ENCODE data around the gene SRSF1.
"Not testable (repeated sequence)": the region's sequence is repeated elsewhere in the genome, so short reads cannot be mapped to it uniquely, and the experiment has no call there.

The SRSF1 gene

GRCh38 chr17:57982452-57983170, 24.4 kb downstream of the SRSF1 start:
- Histone ChIP-seq H3K4me3 (ENCODE audit: insufficient read depth, low read depth, low read length, poor library complexity, severe bottlenecking) (no peak overlapping the region), H3K9me3 (ENCODE audit: control insufficient read depth, low read length) (no peaks in the 10 kb centered on the region), H3K27ac (ENCODE audit: insufficient read depth, low read length, poor library complexity, severe bottlenecking) (no peak overlapping the region), H3K27me3 (replicated peaks; ENCODE audit: control insufficient read depth, insufficient read depth, low read length, poor library complexity, severe bottlenecking) (no peaks in the 10 kb centered on the region), H3K4me1 (ENCODE audit: control insufficient read depth, insufficient read depth, low read length, poor library complexity, severe bottlenecking) (peaks cover 10% of the 10 kb centered on the region), H3K36me3 (ENCODE audit: control insufficient read depth, insufficient read depth, low read length) (peaks cover 39% of the 10 kb centered on the region)
- no peak for DNase-seq

GRCh38 chr17:57980522-57980921, 26.5 kb downstream of the SRSF1 start:
- peaks cover 60% of the 10 kb centered on the region for H3K36me3 ChIP-seq (ENCODE audit: control insufficient read depth, insufficient read depth, low read length)
- peaks cover 10% of the 10 kb centered on the region for H3K4me1 ChIP-seq (ENCODE audit: control insufficient read depth, insufficient read depth, low read length, poor library complexity, severe bottlenecking)
- no peak overlapping the region for H3K27ac ChIP-seq (ENCODE audit: insufficient read depth, low read length, poor library complexity, severe bottlenecking)
- DNase-seq: no peak
- H3K4me3 ChIP-seq (ENCODE audit: insufficient read depth, low read depth, low read length, poor library complexity, severe bottlenecking): no peak overlapping the region
- no peaks in the 10 kb centered on the region for H3K27me3 ChIP-seq (replicated peaks; ENCODE audit: control insufficient read depth, insufficient read depth, low read length, poor library complexity, severe bottlenecking)
- no peaks in the 10 kb centered on the region for H3K9me3 ChIP-seq (ENCODE audit: control insufficient read depth, low read length)

- Histone ChIP-seq H3K36me3 (ENCODE audit: control insufficient read depth, insufficient read depth, low read length) (peaks cover 73% of the 10 kb centered on the region), H3K9me3 (ENCODE audit: control insufficient read depth, low read length) (no peaks in the 10 kb centered on the region), H3K4me1 (ENCODE audit: control insufficient read depth, insufficient read depth, low read length, poor library complexity, severe bottlenecking) (peaks cover 3% of the 10 kb centered on the region), H3K27me3 (replicated peaks; ENCODE audit: control insufficient read depth, insufficient read depth, low read length, poor library complexity, severe bottlenecking) (no peaks in the 10 kb centered on the region), H3K27ac (ENCODE audit: insufficient read depth, low read length, poor library complexity, severe bottlenecking) (no peak overlapping the region), H3K4me3 (ENCODE audit: insufficient read depth, low read depth, low read length, poor library complexity, severe bottlenecking) (no peak overlapping the region)
- DNase-seq: no peak
These were observed 28.0 kb downstream of the SRSF1 start for GRCh38 chr17:57979076-57979475.

GRCh38 chr17:57976594-57976993, 30.5 kb downstream of the SRSF1 start:
- H3K4me1 ChIP-seq (ENCODE audit: control insufficient read depth, insufficient read depth, low read length, poor library complexity, severe bottlenecking): no peaks in the 10 kb centered on the region
- H3K9me3 ChIP-seq (ENCODE audit: control insufficient read depth, low read length): no peaks in the 10 kb centered on the region
- no peaks in the 10 kb centered on the region for H3K27me3 ChIP-seq (replicated peaks; ENCODE audit: control insufficient read depth, insufficient read depth, low read length, poor library complexity, severe bottlenecking)
- no peak overlapping the region for H3K4me3 ChIP-seq (ENCODE audit: insufficient read depth, low read depth, low read length, poor library complexity, severe bottlenecking)
- DNase-seq: no peak
- no peak overlapping the region for H3K27ac ChIP-seq (ENCODE audit: insufficient read depth, low read length, poor library complexity, severe bottlenecking)
- peaks cover 78% of the 10 kb centered on the region for H3K36me3 ChIP-seq (ENCODE audit: control insufficient read depth, insufficient read depth, low read length)

- Histone ChIP-seq H3K4me1 (ENCODE audit: control insufficient read depth, insufficient read depth, low read length, poor library complexity, severe bottlenecking) (no peaks in the 10 kb centered on the region), H3K36me3 (ENCODE audit: control insufficient read depth, insufficient read depth, low read length) (peaks cover 73% of the 10 kb centered on the region), H3K9me3 (ENCODE audit: control insufficient read depth, low read length) (no peaks in the 10 kb centered on the region), H3K4me3 (ENCODE audit: insufficient read depth, low read depth, low read length, poor library complexity, severe bottlenecking) (no peak overlapping the region), H3K27ac (ENCODE audit: insufficient read depth, low read length, poor library complexity, severe bottlenecking) (no peak overlapping the region), H3K27me3 (replicated peaks; ENCODE audit: control insufficient read depth, insufficient read depth, low read length, poor library complexity, severe bottlenecking) (no peaks in the 10 kb centered on the region)
- DNase-seq: no peak
These were observed 32.0 kb downstream of the SRSF1 start for GRCh38 chr17:57975044-57975443.

- H3K4me3 ChIP-seq (ENCODE audit: insufficient read depth, low read depth, low read length, poor library complexity, severe bottlenecking); DNase-seq; H3K27ac ChIP-seq (ENCODE audit: insufficient read depth, low read length, poor library complexity, severe bottlenecking); H3K9me3 ChIP-seq (ENCODE audit: control insufficient read depth, low read length); H3K27me3 ChIP-seq (replicated peaks; ENCODE audit: control insufficient read depth, insufficient read depth, low read length, poor library complexity, severe bottlenecking); H3K4me1 ChIP-seq (ENCODE audit: control insufficient read depth, insufficient read depth, low read length, poor library complexity, severe bottlenecking): not testable (repeated sequence)
- peaks cover 66% of the 10 kb centered on the region for H3K36me3 ChIP-seq (ENCODE audit: control insufficient read depth, insufficient read depth, low read length)
These were observed 32.8 kb downstream of the SRSF1 start for GRCh38 chr17:57974053-57974824.

- Histone ChIP-seq H3K27ac (ENCODE audit: insufficient read depth, low read length, poor library complexity, severe bottlenecking) (no peak overlapping the region), H3K9me3 (ENCODE audit: control insufficient read depth, low read length) (no peaks in the 10 kb centered on the region), H3K36me3 (ENCODE audit: control insufficient read depth, insufficient read depth, low read length) (peaks cover 45% of the 10 kb centered on the region), H3K4me3 (ENCODE audit: insufficient read depth, low read depth, low read length, poor library complexity, severe bottlenecking) (no peak overlapping the region), H3K4me1 (ENCODE audit: control insufficient read depth, insufficient read depth, low read length, poor library complexity, severe bottlenecking) (no peaks in the 10 kb centered on the region), H3K27me3 (replicated peaks; ENCODE audit: control insufficient read depth, insufficient read depth, low read length, poor library complexity, severe bottlenecking) (no peaks in the 10 kb centered on the region)
- no peak for DNase-seq
These were observed 34.9 kb downstream of the SRSF1 start for GRCh38 chr17:57972151-57972550.

GRCh38 chr17:57971572-57971971, 35.5 kb downstream of the SRSF1 start:
- no peaks in the 10 kb centered on the region for H3K4me1 ChIP-seq (ENCODE audit: control insufficient read depth, insufficient read depth, low read length, poor library complexity, severe bottlenecking)
- no peaks in the 10 kb centered on the region for H3K27me3 ChIP-seq (replicated peaks; ENCODE audit: control insufficient read depth, insufficient read depth, low read length, poor library complexity, severe bottlenecking)
- no peak for DNase-seq
- no peak overlapping the region for H3K4me3 ChIP-seq (ENCODE audit: insufficient read depth, low read depth, low read length, poor library complexity, severe bottlenecking)
- H3K27ac ChIP-seq (ENCODE audit: insufficient read depth, low read length, poor library complexity, severe bottlenecking): no peak overlapping the region
- peaks cover 39% of the 10 kb centered on the region for H3K36me3 ChIP-seq (ENCODE audit: control insufficient read depth, insufficient read depth, low read length)
- H3K9me3 ChIP-seq (ENCODE audit: control insufficient read depth, low read length): no peaks in the 10 kb centered on the region

- H3K36me3 ChIP-seq (ENCODE audit: control insufficient read depth, insufficient read depth, low read length): peaks cover 30% of the 10 kb centered on the region
- no peaks in the 10 kb centered on the region for H3K4me1 ChIP-seq (ENCODE audit: control insufficient read depth, insufficient read depth, low read length, poor library complexity, severe bottlenecking)
- DNase-seq: no peak
- no peaks in the 10 kb centered on the region for H3K27me3 ChIP-seq (replicated peaks; ENCODE audit: control insufficient read depth, insufficient read depth, low read length, poor library complexity, severe bottlenecking)
- no peak overlapping the region for H3K4me3 ChIP-seq (ENCODE audit: insufficient read depth, low read depth, low read length, poor library complexity, severe bottlenecking)
- H3K27ac ChIP-seq (ENCODE audit: insufficient read depth, low read length, poor library complexity, severe bottlenecking): no peak overlapping the region
- no peaks in the 10 kb centered on the region for H3K9me3 ChIP-seq (ENCODE audit: control insufficient read depth, low read length)
These were observed 36.3 kb downstream of the SRSF1 start for GRCh38 chr17:57970710-57971109.

- Histone ChIP-seq H3K4me1 (ENCODE audit: control insufficient read depth, insufficient read depth, low read length, poor library complexity, severe bottlenecking) (no peaks in the 10 kb centered on the region), H3K4me3 (ENCODE audit: insufficient read depth, low read depth, low read length, poor library complexity, severe bottlenecking) (no peak overlapping the region), H3K36me3 (ENCODE audit: control insufficient read depth, insufficient read depth, low read length) (peaks cover 13% of the 10 kb centered on the region), H3K27me3 (replicated peaks; ENCODE audit: control insufficient read depth, insufficient read depth, low read length, poor library complexity, severe bottlenecking) (no peaks in the 10 kb centered on the region), H3K27ac (ENCODE audit: insufficient read depth, low read length, poor library complexity, severe bottlenecking) (no peak overlapping the region), H3K9me3 (ENCODE audit: control insufficient read depth, low read length) (no peaks in the 10 kb centered on the region)
- no peak for DNase-seq
These were observed 38.6 kb downstream of the SRSF1 start for GRCh38 chr17:57968456-57968855.
